Gastroesophageal sphincter (tissue), 3 donors: ENCODE data around the gene YWHAB.

Experiments used
- POLR2A ChIP-seq, 2 donors: fragments of 450-650 bp; IDR thresholded peaks; one replicate each; pipeline ENCODE4 v1.6.1; 2017; ENCODE audit warnings: antibody characterized with exemption in 2 of 2, mild to moderate bottlenecking in 2 of 2, moderate library complexity in 1 of 2
- TF ChIP-seq, protein P1 (sequence below), 4 experiments: fragments of 200-600 bp in 2 of 4; fragments of 450-650 bp in 2 of 4; sonication (generic) in 1 of 4; IDR thresholded peaks; one replicate each; pipeline ENCODE4 v1.5.1; 2017 to 2019; ENCODE audit warnings: antibody characterized with exemption in 4 of 4, mild to moderate bottlenecking in 2 of 4, moderate library complexity in 2 of 4

DNA sequence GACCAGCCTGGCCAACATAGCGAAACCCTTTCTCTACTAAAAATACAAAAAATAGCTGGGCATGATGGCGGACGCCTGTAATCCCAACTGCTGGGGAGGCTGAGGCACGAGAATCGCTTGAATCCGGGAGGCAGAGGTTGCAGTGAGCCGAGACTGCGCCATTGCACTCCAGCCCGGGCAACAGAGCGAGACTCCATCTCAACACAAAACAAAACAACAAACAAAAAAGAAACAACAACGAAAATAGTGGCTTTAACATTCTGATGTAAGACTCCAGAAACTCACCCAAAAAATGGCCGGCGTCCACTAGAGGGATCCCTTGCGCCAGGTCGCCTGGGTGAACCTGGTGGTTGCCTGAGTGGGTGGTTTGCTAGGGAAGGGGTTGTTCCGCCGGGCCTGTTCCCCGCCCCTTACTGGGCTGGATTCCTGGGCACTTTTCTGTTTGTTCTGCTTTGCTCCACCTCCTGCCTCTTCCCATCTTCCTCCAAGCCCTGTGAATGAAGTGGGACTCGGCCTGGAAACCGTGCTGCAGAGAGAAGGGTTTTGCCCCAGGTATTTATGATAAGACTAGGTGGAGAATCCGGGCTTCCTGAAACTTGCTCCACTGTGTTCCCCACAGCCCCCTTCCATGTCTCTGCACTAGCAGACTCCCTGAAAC, 25.9 kb downstream of the YWHAB start:
- TF ChIP-seq, protein P1, sequence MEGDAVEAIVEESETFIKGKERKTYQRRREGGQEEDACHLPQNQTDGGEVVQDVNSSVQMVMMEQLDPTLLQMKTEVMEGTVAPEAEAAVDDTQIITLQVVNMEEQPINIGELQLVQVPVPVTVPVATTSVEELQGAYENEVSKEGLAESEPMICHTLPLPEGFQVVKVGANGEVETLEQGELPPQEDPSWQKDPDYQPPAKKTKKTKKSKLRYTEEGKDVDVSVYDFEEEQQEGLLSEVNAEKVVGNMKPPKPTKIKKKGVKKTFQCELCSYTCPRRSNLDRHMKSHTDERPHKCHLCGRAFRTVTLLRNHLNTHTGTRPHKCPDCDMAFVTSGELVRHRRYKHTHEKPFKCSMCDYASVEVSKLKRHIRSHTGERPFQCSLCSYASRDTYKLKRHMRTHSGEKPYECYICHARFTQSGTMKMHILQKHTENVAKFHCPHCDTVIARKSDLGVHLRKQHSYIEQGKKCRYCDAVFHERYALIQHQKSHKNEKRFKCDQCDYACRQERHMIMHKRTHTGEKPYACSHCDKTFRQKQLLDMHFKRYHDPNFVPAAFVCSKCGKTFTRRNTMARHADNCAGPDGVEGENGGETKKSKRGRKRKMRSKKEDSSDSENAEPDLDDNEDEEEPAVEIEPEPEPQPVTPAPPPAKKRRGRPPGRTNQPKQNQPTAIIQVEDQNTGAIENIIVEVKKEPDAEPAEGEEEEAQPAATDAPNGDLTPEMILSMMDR (IDR thresholded peaks at IDR 0.05) = peak in 1 of 4 experiments; percentile 11
- no peak for TF ChIP-seq POLR2A (IDR thresholded peaks at IDR 0.05)
